HG03378 (cell line): ENCODE measurements around the gene DOCK4.

Experiments used
- ATAC-seq: cut with Tn5 transposase; IDR thresholded peaks from one replicate; pipeline ENCODE4 v1.9.1; 2021; ENCODE audit warnings: mild to moderate bottlenecking, moderate library complexity; ENCODE audit not compliant: unreplicated experiment

Gene DOCK4

DNA sequence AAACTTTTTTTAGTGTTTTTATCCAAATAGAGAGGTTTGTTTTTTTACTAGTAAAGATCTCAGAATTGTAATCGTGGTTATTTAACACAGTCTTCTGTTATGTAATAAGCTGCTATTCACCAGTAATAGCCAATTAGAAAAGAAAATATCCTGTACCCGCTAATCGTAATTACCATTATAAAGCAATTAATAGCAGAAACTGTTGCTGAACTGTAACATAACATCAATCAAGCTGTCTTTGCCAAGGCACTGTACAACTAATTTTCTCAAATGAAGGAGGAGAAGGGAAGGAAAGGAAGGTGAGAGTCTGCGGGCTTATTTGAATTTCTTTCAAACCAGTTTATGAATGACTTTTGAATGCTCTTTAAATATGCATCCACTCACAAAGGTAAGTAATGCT lies 9.6 kb upstream of the DOCK4 start:
- no peak for ATAC-seq

DNA sequence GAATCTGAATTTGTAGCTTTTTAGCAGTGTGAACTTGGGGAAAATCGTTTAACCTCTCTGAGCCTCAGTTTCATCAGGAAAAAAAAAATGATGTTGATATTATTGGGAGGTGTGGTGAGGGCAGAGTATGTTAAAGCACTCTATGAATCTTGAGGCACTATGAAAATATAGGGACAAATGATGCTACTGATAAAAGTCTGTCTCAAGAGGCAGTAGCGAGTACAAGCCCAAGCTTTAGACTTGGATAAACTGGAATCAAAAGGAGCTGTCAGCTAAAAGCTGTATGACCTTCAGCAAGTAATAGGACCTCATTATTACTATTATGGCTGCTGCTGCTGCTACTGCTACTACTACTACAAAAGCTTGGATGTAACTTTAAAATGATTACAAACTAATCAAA lies 8.7 kb upstream of the DOCK4 start:
- no peak for ATAC-seq

DNA sequence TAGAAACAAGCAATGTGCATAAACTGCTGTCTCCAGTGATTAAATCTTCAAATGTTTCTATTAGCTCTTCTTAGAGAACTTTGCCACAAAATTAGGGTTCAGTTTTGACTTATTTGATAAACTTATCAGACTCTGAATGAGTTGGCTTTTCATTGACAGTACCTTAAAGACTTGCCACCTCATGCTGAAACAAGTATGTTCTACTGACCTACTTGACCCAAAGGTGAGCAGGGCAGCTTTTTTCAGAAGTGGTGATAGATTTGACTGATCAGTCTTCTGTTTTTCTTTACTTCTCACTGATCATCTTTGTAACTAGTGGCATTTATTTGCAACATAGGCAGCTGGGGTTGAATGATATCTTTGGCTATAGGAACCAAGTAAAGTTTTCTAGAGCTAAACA lies 8.1 kb upstream of the DOCK4 start:
- no peak for ATAC-seq

DNA sequence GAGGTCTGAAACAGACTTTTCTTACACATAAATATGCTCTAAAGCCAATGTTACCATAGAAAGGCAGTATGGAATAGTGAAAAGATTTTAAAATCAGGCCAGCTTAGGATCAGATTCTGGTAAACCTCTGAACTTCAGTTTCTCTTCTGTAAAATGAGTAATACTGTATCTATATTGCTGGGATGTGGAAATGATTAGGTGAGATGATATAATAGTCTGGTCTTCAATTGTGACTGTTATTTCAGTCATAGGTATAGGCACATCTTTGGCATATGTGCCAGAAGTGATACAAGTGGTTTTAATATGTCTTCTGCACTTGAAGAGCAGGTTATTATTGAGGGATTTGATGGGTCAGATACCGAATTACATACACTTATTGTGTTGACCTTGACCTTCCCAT lies 7.5 kb upstream of the DOCK4 start:
- ATAC-seq = no peak

DNA sequence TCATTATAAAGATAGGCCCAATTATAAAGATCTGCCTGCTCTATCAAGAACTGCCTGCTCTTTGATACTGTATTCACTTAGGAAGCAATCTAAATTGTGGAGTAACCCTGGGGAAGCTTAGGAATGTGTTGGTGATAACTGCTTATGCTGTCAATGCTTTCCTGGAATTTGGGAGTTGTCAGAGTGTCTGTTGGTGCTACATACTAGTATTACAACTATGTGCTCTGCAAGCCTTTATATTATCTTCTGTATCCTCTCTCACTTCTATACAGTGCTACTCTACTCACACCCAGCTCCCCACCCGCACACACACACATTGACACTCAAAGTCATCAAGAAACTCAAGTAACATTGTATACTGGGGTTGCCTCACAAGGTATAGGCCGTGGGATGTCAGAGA lies 6.4 kb upstream of the DOCK4 start:
- no peak for ATAC-seq

DNA sequence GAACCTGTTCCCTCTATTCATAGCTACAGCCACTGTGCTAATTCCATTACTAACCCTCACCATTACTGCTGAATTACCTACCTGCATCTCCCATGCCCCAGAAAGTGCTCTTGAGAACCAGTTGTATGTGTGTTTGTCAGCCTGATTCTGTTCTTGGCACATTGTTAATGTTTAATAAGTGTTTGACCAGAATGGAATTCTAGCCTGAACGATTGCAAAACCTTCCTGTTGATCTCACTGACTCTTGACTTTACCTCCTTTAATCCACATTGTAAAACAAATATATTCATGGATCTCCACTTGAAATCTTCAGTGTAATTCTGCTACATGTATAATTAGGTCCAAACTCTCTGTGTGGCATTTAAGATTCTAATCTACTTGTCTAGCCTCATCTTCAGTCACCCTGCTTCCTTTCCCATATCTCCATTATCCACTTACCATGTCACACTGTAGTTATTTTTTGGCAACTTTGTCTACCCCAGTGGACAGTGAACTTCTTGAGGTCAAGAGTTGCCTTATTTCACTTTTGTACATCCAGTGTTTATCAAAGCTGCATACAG lies 5.2 kb upstream of the DOCK4 start:
- no peak for ATAC-seq

DNA sequence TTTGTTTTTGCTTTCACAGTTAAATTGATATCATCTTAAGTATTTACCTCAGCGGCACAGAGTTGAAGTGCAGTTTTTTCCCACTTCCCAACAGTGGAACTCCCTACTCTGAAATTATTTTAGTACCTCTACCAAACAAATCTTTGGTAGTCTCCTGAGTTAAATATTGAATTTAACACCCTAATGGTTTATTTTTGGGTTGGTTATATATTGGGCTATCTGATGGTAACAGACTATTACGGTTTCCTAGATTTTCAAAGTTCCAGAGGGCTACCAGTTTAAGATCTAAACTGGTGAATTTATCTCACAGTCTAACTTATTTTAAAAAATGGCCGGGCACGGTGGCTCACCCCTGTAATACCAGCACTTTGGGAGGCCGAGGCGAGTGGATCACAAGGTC lies 1.6 kb upstream of the DOCK4 start:
- ATAC-seq = no peak

DNA sequence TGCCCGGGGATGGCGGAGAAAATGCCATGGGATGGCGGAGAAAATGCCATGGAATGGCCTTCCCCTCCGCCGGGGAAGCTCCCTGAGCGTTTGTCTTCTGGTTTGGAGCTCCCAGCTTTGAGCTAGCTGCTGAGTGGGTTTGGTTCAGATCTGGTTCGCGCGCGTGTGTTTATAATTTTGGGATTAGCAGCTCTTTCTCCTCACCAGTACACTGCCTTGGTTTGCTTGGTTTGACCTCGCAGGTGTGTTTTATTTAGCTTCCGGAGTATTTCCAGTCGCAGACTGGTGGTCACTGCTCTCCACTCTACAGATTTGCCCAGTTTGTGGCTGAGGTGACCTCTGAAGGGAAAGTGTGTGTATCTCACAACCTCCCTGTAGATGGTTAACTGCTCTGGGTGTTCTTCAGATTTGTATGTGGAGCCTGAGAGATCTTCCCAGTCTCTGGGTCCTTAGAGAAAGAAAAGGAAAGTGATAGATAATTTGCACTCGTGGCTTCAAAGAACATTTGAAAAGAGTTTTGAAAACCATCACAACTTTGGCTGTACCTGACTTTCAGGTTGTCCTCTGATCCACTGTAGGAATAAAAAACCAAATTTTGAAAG lies 893 bp upstream of the DOCK4 start:
- no peak for ATAC-seq

DNA sequence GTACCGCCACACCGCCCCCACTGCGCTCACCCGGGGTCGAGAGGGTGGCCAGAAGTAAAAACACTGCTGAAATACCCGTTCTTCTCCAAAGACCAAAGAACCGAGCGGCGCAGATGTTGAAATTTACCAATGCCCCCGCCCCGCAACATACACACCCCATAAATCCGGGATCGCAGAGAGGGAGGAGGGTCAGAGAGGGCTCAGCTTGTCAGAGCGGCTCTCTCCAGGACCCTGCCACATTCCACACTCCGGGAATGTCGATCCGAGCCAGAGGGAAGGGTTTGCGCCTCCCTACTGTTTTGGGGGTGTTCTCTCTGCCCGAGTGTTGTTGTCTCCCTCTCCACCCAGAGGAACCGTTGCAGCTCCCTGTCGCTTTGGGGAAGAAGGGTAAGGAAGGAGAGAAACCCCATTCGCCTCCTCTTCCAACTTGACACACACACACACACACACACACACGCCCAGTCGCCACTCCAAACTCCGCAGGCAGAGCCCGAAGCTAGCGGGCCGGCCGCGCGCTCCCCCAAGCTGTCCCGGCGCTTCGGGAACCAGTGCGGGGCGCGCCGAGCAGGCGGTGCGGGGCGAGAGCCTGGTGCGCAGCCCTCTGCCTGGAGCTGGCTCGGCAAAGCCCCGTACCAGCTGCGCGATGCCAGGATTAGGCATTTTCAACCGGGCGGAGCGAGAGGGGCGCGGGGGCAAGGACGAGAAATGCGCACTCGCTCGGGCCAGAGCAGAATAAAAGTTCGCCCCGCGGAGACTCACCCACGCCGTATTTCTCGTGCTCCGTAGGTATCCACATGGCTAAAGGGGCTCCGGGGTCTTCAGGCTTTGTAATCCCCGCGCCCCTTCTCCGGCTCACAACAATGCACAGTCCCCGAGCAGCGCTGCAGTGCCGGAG lies 609 bp downstream of the DOCK4 start:
- peak; percentile 0 for ATAC-seq

DNA sequence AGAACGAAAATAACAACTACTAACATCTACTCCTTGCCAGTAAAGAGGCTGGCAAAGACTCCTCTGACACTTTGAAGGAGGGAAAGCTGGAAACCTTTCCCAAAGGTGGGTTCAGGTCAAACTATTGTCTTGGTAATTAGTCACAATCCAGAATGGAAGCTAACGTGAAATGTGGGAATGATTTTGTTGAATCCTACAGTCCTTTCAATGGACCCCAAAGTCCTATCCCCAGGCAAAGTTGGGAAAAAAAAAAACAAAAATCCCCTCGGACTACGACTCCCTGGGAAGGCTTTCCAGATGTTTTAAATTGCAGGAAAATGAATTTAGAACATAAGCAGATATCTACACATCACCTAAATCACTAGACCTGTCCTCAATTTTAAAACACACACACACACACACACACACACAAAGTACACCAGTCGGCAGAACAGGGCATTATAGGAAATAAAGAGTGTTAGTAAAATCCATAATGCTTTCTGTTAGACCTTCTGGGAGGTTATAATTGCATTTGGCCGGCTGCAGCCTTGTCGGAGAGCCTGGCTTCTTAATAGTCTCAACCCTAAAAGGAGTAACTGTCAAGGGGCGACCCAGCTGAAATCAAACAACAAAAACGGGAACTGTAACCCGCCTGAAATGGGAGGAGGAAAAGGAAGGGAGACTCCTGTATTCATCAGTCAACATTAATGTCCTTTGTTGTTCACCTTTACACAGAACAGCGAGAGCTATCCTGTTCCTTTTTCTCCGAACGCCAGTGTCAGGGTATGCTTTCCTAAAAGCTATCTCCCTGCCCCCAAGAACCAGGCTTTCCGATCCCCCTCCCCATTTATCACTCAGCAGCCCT lies 1.5 kb downstream of the DOCK4 start:
- no peak for ATAC-seq

DNA sequence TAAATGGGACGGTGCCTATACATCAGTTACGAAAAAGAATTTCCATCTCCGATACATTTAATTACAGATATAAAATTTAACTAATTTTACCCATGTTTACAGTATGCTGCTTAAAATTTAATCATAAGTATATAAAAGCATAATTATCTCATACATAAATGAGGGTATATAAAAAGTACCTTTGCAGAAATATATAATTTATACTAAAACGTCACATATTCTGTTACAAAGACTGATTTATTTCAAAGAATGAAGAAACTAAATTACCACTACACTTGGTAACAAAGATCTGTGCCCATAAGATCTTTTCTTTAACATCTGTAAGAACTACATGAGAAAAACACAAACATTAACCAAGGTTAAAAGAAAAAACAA lies 2.8 kb downstream of the DOCK4 start:
- no peak for ATAC-seq

DNA sequence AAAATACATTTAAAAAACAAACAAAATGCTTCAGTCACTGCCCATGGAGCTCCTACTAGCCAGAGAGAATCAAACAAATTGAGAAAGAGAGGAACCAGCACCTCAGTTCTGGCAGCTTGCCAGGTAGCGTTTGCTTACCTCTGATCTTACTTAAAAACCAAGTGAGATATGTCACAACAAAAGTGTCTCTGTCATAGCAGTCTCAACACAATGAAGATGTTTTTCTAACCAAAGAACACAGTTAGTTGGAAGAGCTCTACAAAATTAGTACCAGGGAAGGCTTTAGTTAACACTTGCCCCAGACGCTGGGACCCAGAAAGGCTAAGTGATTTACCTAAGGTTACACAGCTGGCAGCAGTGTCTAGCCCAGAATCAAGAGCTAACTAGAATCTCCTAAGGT lies 3.4 kb downstream of the DOCK4 start:
- ATAC-seq = no peak

DNA sequence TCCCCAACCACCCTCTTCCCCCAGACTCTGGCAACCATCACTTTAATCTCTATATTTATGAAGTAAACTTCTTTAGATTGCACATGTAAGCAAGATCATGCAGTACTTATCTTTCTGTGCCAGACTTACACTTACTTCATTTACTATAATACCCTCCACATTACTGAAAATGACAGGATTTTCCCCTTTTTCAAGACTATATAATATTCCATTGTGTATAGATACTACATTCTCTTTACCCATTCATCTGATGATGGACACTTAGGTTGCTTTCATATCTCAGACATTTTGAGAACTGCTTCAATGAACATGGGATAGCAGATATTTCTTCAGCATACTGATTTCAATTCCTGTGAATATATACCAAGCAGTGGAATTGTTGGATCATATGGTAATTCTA lies 4.4 kb downstream of the DOCK4 start:
- ATAC-seq = no peak

DNA sequence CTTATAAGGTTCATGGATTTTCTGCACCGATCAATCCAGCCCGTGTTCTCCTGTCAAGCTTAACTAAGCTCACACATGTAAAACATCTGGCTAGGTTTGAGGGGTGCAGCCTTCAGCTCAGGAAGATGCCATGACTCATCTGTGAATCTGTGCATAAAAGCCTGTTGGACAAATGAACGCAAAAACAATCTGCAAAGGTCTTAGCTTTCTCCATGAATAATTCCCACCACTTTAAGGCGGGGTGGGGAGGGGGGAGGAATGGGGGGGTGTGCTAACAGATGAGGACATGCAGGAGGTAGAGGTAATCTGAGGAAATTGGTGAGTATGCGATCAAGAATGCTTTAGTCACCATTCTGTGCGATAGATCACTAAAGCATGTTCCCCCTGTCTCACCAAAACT lies 4.8 kb downstream of the DOCK4 start:
- ATAC-seq = no peak

DNA sequence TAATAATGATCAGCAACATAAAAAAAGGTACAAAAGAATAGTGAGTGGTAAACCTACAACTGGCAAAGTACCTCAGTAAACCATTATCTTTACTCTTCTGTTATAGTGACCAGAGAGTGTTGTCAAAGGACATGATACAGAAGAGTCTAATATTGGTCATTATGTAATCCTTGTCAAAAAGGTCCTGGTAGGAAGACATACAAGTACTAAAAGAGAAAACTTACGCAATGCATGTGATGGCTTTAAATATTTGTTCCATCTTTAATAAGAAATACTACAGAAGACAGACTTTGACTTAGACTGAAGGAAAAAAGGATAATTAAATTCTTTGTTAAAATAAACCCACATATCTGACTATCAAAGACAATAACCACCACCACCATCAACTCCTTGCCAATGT lies 6.5 kb downstream of the DOCK4 start:
- ATAC-seq = no peak

DNA sequence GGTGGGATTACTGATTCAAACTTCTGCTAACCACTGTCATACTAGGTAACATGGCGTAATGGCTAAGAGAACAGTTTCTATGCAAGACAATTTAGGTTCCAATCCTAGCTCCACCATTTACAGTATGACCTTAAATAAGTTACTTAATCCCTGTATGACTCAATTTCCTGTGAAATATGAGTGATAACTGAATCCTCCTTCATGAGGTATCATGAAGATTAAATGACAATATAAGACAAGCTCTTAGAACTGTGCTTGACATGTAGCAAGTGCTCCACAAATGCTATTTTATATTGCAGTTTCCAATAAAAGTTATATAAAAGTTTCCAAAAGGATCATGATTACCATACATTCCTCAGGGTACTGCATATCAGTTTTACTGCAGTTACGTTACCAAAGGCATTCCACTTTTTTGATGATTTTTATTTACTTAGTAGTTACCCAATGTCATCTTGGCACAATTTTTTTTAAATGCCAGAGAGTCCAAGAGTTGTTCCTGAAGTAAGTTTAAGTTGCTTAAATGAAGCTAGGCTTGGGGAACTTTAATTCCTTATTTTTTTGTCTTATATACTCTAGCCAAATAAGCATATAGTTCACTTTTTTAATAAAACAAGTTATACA lies 7.1 kb downstream of the DOCK4 start:
- no peak for ATAC-seq

DNA sequence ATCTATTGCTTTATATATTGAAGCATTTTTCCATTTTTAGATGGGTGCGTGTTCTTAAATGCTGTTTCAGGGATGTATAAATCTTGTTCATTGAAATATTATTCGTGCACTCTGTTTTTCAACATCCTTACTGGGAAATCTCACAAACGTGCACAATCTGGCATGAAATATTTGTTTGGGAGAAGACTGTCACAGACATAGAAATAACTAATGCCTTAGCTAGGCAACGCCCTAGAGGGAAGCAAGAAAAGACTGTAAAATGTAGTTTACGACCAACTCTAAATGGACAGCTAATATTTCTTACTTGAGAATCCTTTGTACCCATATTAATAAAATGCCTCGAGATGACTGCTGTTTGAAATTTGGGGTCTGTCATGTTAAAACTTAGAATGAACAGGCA lies 8.9 kb downstream of the DOCK4 start:
- no peak for ATAC-seq

DNA sequence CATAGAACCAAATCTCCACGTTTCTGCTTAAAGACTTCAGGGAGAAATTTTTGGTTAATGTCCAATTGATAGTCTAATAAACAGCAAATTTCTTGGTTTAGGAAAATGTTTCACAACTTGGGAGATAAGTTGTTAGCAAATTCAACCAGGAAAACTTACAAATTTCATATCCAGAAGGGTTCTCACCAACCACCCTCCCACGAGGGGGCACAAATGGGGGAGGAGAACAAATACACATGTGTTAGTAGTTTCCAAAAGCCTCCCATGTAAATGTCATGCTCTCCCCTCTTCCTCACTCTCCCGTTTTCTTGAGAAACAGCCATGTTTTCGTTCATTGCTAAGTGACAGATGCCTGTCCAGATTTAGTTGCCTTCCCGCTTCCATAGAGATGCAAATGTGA lies 10.5 kb downstream of the DOCK4 start:
- no peak for ATAC-seq

DNA sequence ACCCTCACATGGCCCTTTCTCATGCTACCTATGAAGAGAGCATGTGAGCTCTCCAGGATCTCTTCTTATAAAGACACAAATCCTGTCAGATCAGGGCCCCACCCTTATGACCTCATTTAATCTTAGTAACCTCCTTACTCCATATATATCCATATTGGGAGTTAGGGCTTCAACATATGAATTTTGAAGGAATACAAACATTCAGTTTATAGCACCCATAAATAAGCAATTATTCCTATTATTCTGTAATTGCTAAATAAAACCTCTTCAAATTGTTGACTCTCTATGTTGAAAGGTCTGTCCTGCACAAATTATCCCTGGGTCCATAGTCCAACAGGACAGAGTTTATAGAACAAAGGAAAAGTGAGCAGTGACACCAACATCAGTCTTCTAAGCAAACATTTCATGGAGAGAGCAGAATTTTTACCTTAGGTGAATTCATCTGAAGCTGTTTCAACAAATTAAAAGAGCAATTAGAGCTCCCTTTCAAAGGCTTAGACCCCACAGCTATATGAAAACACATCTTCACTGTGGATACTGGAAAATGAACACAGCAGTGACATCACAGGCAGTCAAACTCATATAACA lies 12.2 kb downstream of the DOCK4 start:
- ATAC-seq = no peak

DNA sequence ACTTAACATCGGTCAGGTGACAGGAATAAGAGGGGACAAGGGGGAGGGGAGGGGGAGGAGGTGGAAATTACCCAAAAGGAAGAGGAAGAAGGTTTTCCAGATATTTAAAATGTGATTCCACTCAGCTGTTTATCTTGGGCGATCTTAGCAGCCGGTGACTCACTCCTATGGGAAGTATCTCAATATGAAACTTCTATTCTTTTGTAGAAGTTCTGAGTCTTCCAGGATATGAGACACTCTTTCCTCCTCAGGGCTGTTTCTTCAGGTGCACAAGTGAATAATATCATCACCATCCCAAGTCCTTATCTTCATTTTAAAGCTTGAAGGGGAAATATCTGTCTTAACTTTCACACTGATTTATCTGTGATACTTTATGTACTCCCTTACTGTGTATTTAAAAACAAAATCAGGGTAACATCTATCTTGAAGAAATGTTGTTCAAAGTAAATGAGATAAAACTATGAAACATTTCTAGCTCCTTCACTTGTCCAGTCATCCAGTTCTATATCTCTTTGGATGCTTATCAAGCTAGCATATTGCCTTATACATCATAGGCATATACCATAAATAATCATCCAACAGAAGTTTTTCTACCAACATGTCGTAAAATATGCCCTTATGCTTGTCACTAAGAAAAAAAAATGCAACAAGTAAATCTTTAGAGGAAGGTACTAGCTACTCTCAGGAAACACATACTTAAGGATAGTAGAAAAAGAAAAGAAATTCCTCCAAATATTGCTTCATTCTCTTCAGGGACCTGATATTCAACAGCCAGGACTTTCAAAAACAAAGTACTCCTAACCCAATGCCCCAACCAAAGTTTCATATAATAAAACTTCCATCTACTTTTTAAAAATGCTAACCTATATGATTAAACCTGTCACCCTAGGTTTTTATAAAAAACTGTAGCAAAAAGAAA lies 13.7 kb downstream of the DOCK4 start:
- no peak for ATAC-seq
